Neuronal stem cell (in vitro differentiated cells): ENCODE data around the gene FMOD.

Experiments
- DNase-seq: peaks from one replicate; pipeline ENCODE4 v3.0.0-alpha.2; 2013; ENCODE audit warnings: low spot score
- H2AFZ ChIP-seq: one replicate; pipeline ENCODE4 v1.6.1; 2013; ENCODE audit warnings: mild to moderate bottlenecking, low read length, inconsistent platforms
- H2AK5ac ChIP-seq: 2 replicates; pipeline ENCODE4 v1.6.1; 2013; ENCODE audit warnings: low read depth, mild to moderate bottlenecking, inconsistent platforms, low read length, moderate library complexity, mixed read lengths
- H2BK120ac ChIP-seq: 2 replicates; pipeline ENCODE4 v1.6.1; 2013; ENCODE audit warnings: low read depth, mild to moderate bottlenecking, inconsistent platforms, low read length, moderate library complexity, mixed read lengths
- H2BK12ac ChIP-seq: one replicate; pipeline ENCODE4 v1.6.1; 2013; ENCODE audit warnings: low read length, inconsistent platforms
- H2BK15ac ChIP-seq: 2 replicates; pipeline ENCODE4 v1.6.1; 2013; ENCODE audit warnings: mild to moderate bottlenecking, low read length, inconsistent platforms, mixed read lengths
- H2BK5ac ChIP-seq: one replicate; pipeline ENCODE4 v1.6.1; 2013; ENCODE audit warnings: inconsistent platforms, mild to moderate bottlenecking, low read length, moderate library complexity
- H3K14ac ChIP-seq: one replicate; pipeline ENCODE4 v1.6.1; 2013; ENCODE audit warnings: low read length, inconsistent platforms
- H3K18ac ChIP-seq: 2 replicates; pipeline ENCODE4 v1.6.1; 2013; ENCODE audit warnings: low read length, inconsistent platforms
- H3K23ac ChIP-seq: 2 replicates; pipeline ENCODE4 v1.6.1; 2013; ENCODE audit warnings: low read depth, mild to moderate bottlenecking, mixed read lengths, low read length, inconsistent platforms; ENCODE audit not compliant: poor library complexity
- H3K27ac ChIP-seq: replicated peaks from 3 replicates; pipeline ENCODE4 v1.5.1; 2013; ENCODE audit warnings: low read length, inconsistent platforms
- H3K27me3 ChIP-seq, 3 experiments: 2 replicates each; pipeline ENCODE4 v1.6.1; 2013; ENCODE audit warnings: low read length in 3 of 3, mild to moderate bottlenecking in 2 of 3, inconsistent platforms in 1 of 3, low read depth in 1 of 3, mixed read lengths in 1 of 3, moderate library complexity in 1 of 3; ENCODE audit not compliant: control insufficient read depth in 3 of 3, insufficient read depth in 3 of 3
- H3K36me3 ChIP-seq, 2 donors: replicated peaks in 1 of 2; 2 replicates each; pipeline ENCODE4 v1.6.1; 2013; ENCODE audit warnings: low read length in 2 of 2; ENCODE audit not compliant: control insufficient read depth in 2 of 2, insufficient read depth in 2 of 2
- H3K4ac ChIP-seq: 2 replicates; pipeline ENCODE4 v1.6.1; 2013; ENCODE audit warnings: inconsistent platforms, mild to moderate bottlenecking, low read length, moderate library complexity
- H3K4me1 ChIP-seq, 2 donors: 1 replicate in 1 of 2; 2 replicates in 1 of 2; pipeline ENCODE4 v1.6.1; 2013; ENCODE audit warnings: low read length in 2 of 2, low read depth in 1 of 2; ENCODE audit not compliant: control insufficient read depth in 2 of 2, insufficient read depth in 1 of 2
- H3K4me2 ChIP-seq: one replicate; pipeline ENCODE4 v1.6.1; 2013; ENCODE audit warnings: mild to moderate bottlenecking, low read length, inconsistent platforms; ENCODE audit not compliant: insufficient read depth, poor library complexity, severe bottlenecking
- H3K4me3 ChIP-seq, 2 donors: 2 replicates each; pipeline ENCODE4 v1.5.1; 2013; ENCODE audit warnings: low read length in 2 of 2, mild to moderate bottlenecking in 2 of 2, inconsistent platforms in 1 of 2, moderate library complexity in 1 of 2
- H3K79me1 ChIP-seq: one replicate; pipeline ENCODE4 v1.6.1; 2013; ENCODE audit warnings: low read depth, mild to moderate bottlenecking, inconsistent platforms, low read length, moderate library complexity
- H3K9ac ChIP-seq: one replicate; pipeline ENCODE4 v1.6.1; 2013; ENCODE audit warnings: mild to moderate bottlenecking, low read depth, low read length, inconsistent platforms; ENCODE audit not compliant: poor library complexity
- H3K9me3 ChIP-seq, 2 donors: replicated peaks in 1 of 2; 2 replicates each; pipeline versions ENCODE3 to v1.6.1; 2013; ENCODE audit warnings: low read length in 2 of 2, mild to moderate bottlenecking in 2 of 2, inconsistent platforms in 1 of 2, low read depth in 1 of 2, mixed read lengths in 1 of 2, moderate library complexity in 1 of 2; ENCODE audit not compliant: control insufficient read depth in 2 of 2, insufficient read depth in 1 of 2
- H4K8ac ChIP-seq: one replicate; pipeline ENCODE4 v1.6.1; 2013; ENCODE audit warnings: low read depth, mild to moderate bottlenecking, inconsistent platforms, low read length, moderate library complexity
- H4K91ac ChIP-seq: one replicate; pipeline ENCODE4 v1.6.1; 2013; ENCODE audit warnings: low read length, low read depth, mild to moderate bottlenecking, inconsistent platforms; ENCODE audit not compliant: poor library complexity
- WGBS, 2 donors: extraction: QIAGEN DNeasy Blood & Tissue Kit; methylation state at CpG; one replicate each; pipeline ENCODE4 v1.1.7; 2013; ENCODE audit warnings: missing lambda C conversion rate in 2 of 2, mixed read lengths in 1 of 2; ENCODE audit not compliant: insufficient read length in 2 of 2, insufficient replicate concordance in 1 of 2; ENCODE audit errors: extremely low coverage in 2 of 2; 5-methylcytosine and 5-hydroxymethylcytosine counted together

The FMOD gene

GRCh38 chr1:203326830-203327683, 23.9 kb downstream of the FMOD start:
- H2BK120ac ChIP-seq: peak overlapping the region; percentile 56
- H3K18ac ChIP-seq: peak overlapping the region; percentile 97
- H3K36me3 ChIP-seq: no peaks in the 10 kb centered on the region
- peak overlapping the region; percentile 86 for H3K23ac ChIP-seq
- H3K79me1 ChIP-seq: peaks cover 2% of the 10 kb centered on the region
- peak overlapping the region; percentile 49 to 65 for H3K4me3 ChIP-seq
- peak overlapping the region; percentile 92 for H2AK5ac ChIP-seq
- peak overlapping the region; percentile 99 for H3K4ac ChIP-seq
- H3K4me1 ChIP-seq: peaks cover 41 to 48% of the 10 kb centered on the region in 2 donors
- H3K9me3 ChIP-seq: no peaks in the 10 kb centered on the region
- no CpG with 5 or more reads among the region's 49 CpGs for WGBS, 2 donors
- H2AFZ ChIP-seq: peak overlapping the region; percentile 92
- peak overlapping the region; percentile 99 for H3K27ac ChIP-seq
- peak overlapping the region; percentile 70 for H3K4me2 ChIP-seq
- peak overlapping the region; percentile 66 for H2BK12ac ChIP-seq
- H2BK15ac ChIP-seq: peak overlapping the region; percentile 92
- peak overlapping the region; percentile 83 for H2BK5ac ChIP-seq
- peaks cover 0 to 16% (median 0%) of the 10 kb centered on the region in 3 experiments for H3K27me3 ChIP-seq
- peak overlapping the region; percentile 47 for H4K91ac ChIP-seq
- peak overlapping the region; percentile 93 for H3K9ac ChIP-seq
- peak overlapping the region; percentile 83 for H4K8ac ChIP-seq
- DNase-seq: peak; percentile 92
- H3K14ac ChIP-seq: peak overlapping the region; percentile 82

GRCh38 chr1:203325418-203326091, 25.4 kb downstream of the FMOD start:
- Histone ChIP-seq H3K27ac (peak overlapping the region; percentile 99), H3K4ac (no peak overlapping the region), H3K18ac (peak overlapping the region; percentile 94), H3K27me3 (peaks cover 0 to 9% (median 0%) of the 10 kb centered on the region in 3 experiments), H4K8ac (no peak overlapping the region), H3K4me2 (peak overlapping the region; percentile 44), H3K9me3 (no peaks in the 10 kb centered on the region), H3K4me1 (peaks cover 48 to 49% of the 10 kb centered on the region in 2 donors), H3K14ac (no peak overlapping the region), H2BK12ac (peak overlapping the region; percentile 48), H2BK5ac (peak overlapping the region; percentile 95), H3K23ac (no peak overlapping the region), H3K4me3 (peak overlapping the region in 1 of 2 donors; percentile 21), H3K9ac (no peak overlapping the region), H2BK120ac (no peak overlapping the region), H2AFZ (peak overlapping the region; percentile 62), H3K36me3 (no peaks in the 10 kb centered on the region), H4K91ac (no peak overlapping the region), H2AK5ac (peak overlapping the region; percentile 17), H3K79me1 (peaks cover 2% of the 10 kb centered on the region), H2BK15ac (peak overlapping the region; percentile 12)
- no peak for DNase-seq
- WGBS, 2 donors: no CpG with 5 or more reads among the region's 13 CpGs

GRCh38 chr1:203325026-203325417, 25.9 kb downstream of the FMOD start:
- H3K4me1 ChIP-seq: peaks cover 48 to 50% of the 10 kb centered on the region in 2 donors
- no peak overlapping the region for H3K14ac ChIP-seq
- DNase-seq: peak; percentile 84
- H3K4me3 ChIP-seq: peak overlapping the region in 1 of 2 donors; percentile 21
- peak overlapping the region; percentile 13 for H2BK15ac ChIP-seq
- H3K18ac ChIP-seq: peak overlapping the region; percentile 94
- H3K27me3 ChIP-seq: peaks cover 0 to 5% (median 0%) of the 10 kb centered on the region in 3 experiments
- no CpG with 5 or more reads among the region's 5 CpGs for WGBS, 2 donors
- H3K23ac ChIP-seq: no peak overlapping the region
- H2AK5ac ChIP-seq: peak overlapping the region; percentile 96
- H2BK120ac ChIP-seq: no peak overlapping the region
- H3K79me1 ChIP-seq: peaks cover 2% of the 10 kb centered on the region
- no peak overlapping the region for H3K4ac ChIP-seq
- H3K4me2 ChIP-seq: peak overlapping the region; percentile 44
- peak overlapping the region; percentile 98 for H2BK12ac ChIP-seq
- H4K91ac ChIP-seq: no peak overlapping the region
- peak overlapping the region; percentile 51 for H3K9ac ChIP-seq
- no peaks in the 10 kb centered on the region for H3K36me3 ChIP-seq
- H4K8ac ChIP-seq: no peak overlapping the region
- H3K9me3 ChIP-seq: no peaks in the 10 kb centered on the region
- peak overlapping the region; percentile 99 for H3K27ac ChIP-seq
- H2AFZ ChIP-seq: peak overlapping the region; percentile 62
- H2BK5ac ChIP-seq: peak overlapping the region; percentile 95
